SIG-M5 treated with dmso at 0.1 percent for 504 hours (cell line): ENCODE data around the gene SYS1.
A peak's percentile ranks its signal among the peaks of the same experiment; 100 is the strongest.

ENCODE experiments used
- DNase-seq: peaks from one replicate; lab custom pipeline; 2025; ENCODE audit not compliant: unreplicated experiment; lab: John Stamatoyannopoulos, UW

The SYS1 gene

GRCh38 chr20:45378191-45378590 is 15.2 kb downstream of the SYS1 start, which contains the start of gene TP53TG5:
Gene TP53TG5 (minus strand): TSS chr20:45378325. CDS start chr20:45378236, 89 bp downstream.
- DNase-seq: no peak

GRCh38 chr20:45387274-45387673 is 24.3 kb downstream of the SYS1 start:
- no peak for DNase-seq

- DNase-seq: no peak
Observed at GRCh38 chr20:45390931-45391330, 28.0 kb downstream of the SYS1 start.

DNA sequence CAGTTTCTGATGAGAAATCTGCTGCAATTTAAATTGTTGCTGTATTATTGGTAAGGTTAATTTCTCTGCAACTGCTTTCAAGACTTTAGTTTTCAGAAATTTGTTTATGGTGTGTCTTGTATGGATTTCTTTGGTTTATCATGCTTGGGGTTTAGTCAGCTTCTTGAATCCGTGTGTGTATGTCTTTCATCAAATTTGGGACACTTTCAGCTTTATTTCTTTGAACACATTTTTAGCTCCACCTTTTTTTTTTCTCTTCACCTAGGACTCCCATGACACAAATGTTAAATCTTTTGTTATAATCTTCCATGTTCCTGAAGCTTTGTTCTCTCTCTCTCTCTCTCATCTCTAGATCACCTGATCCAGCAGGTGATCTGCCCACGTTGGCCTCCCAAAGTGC is 28.6 kb downstream of the SYS1 start:
- no peak for DNase-seq

DNA sequence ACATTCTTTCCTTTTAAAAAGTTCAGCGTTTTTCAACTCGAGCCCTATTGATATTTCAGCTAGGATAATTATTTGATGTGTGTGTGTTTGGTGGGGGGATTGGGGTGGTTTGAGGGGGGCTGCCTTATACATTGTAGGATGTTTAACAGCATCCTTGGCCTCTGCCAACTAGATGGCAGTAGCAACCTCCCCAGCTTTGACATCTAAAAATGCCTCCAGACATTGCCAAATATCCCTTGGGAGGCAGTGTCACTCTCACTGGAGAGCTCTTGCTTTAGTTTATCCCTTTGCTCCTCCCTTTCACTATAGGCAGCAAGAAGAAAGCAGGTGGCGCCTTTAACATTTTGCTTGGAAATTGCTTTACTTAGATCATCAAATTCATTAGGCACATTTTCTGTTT is 29.8 kb downstream of the SYS1 start:
- peak; percentile 22 for DNase-seq

DNA sequence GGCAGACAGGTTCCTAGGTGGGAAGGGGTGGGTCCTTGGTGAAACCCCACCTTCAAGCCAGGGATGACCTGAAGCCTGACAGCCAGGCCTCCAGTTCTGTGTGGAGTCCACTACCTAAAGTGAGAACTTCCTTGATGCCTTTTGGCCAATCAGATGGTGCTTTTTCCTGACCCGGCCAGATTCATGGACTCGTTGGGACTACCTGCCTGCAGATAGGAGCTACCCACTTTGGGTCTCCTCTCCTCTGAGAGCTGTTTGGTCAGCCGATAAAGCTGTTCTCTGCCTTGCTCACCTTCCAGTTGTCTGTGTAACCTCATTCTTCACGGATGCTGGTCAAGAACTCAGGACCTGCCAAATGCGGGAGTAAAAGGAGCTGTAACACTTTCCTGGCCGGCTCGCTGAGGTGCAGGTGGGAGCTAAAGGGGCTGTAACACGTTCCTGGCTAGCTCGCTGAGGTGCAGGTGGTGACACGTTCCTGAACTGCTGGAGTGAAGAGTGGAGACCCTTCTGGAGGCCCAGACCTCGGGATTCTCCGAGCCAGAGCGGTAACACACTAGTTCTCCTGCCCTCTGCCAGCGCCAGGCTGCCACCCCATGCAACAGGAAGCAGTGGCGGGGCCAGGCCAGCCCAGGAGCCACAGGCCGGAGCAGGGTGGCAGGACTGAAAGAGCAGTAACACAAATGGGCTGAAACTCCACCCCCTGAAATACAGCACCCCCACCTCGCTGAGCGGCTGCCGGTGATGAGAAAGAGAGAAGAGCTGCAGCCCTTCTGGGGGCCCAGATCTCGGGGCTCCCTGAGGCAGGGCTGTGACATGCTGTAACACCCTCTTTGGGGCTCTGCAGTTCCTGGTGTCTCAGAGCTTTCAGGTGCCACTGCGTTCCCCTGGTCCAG is 31.5 kb downstream of the SYS1 start:
- DNase-seq: no peak

DNA sequence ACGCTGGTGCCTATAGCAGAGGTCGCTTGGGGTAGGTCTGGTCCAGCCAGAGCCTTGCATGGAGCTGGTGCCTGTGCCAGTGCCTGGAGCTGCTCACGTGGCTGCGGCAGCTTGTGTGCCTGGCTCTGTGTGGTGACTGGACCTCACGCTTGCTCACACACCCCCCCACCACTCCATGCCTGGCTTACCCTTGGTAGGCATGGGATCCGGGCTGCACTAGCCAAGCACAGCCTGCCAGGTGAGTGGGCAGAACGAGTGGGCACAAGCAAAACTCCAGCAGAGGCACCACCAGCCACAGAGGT is 32.1 kb downstream of the SYS1 start:
- no peak for DNase-seq

DNA sequence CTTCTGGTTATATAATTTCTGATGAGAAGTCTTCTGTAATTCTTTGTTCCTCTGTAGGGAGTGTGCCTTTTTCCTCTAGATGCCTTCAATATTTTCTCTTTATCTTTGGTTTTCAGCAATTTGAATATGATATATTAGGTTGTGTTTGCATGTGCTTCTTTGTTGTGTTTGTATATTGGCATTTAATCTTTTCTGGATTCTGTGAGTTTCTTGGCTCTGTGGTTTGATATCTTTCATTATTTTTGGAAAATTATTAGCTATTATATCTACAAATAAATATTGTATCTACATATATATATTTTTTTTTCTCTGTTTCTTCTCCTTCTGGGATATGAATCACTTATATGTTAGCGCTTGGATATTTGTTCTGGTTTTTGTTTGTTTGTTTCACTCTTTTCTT is 36.1 kb downstream of the SYS1 start:
- no peak for DNase-seq

- DNase-seq: no peak
Observed at GRCh38 chr20:45400346-45401031, 37.5 kb downstream of the SYS1 start.

DNA sequence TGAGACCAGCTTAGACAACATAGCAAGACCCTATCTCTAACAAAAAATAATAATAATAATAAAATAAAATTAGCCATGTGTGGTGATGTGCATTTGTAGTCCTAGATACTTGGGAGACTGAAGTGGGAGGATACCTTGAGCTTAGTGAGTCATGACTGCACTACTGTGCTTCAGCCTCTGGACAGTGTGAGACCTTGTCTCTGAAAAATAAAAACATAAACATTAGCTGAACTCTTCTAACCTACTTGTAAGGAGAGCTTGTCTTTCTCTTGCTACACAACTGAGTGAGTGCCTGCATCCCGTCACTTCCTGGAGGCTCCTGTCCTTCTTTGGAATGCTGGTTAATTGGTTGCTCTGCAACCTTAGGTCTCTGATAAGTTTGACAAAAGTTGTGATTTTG is 40.0 kb downstream of the SYS1 start:
- no peak for DNase-seq

DNA sequence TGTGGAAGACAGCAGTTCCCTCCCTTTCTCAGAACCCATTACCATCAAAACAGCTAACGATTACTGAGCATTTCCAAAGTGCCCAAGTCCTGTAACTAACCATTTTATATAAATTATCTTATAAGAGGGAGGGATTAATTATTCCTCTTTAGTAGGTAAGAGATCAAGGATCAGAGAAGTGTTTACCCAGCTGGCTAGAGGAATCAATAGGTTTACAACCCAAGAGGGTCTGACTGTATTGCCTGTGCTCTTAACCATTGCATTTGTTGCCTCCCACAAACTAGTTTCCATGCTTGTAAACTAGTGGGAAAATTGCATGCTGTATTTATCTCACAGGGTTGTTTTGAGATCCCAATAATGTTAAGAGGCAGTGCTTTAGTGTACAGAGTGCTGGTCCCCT is 41.5 kb downstream of the SYS1 start:
- DNase-seq: no peak

DNA sequence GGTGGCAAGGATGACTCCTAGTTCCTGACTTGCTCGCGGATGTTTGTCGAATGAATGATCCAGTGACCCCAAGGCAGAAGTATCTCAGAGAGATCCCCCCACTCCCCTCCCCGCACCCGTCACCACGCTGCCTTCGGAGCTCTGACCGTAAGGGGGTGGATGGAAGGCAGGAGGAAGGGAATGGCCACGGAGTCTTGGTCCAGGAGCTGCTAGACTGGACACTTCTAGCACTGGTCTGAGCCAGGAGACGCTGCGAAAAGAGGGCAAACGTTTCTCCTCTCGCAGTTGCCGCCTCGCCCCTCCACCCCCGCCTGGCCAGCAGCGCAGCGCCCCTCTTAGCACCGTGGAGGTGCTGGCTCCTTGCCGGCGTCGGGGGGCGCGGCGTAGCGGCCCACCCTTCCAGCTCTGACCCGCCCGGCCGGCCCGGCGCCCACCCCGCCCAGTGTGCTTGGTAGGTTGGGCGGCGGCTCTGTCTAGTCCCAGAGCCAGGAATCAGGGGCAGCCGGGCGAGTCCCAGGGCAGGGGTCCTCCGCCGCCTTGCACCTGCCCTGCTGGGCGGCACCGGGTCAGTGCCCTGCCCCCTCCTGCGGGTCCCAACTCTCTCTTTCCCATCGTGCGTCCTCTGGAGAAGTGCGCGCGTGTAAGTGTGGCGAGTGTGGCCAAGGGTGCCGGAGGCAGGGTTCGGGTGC is 42.8 kb downstream of the SYS1 start:
- no peak for DNase-seq

DNA sequence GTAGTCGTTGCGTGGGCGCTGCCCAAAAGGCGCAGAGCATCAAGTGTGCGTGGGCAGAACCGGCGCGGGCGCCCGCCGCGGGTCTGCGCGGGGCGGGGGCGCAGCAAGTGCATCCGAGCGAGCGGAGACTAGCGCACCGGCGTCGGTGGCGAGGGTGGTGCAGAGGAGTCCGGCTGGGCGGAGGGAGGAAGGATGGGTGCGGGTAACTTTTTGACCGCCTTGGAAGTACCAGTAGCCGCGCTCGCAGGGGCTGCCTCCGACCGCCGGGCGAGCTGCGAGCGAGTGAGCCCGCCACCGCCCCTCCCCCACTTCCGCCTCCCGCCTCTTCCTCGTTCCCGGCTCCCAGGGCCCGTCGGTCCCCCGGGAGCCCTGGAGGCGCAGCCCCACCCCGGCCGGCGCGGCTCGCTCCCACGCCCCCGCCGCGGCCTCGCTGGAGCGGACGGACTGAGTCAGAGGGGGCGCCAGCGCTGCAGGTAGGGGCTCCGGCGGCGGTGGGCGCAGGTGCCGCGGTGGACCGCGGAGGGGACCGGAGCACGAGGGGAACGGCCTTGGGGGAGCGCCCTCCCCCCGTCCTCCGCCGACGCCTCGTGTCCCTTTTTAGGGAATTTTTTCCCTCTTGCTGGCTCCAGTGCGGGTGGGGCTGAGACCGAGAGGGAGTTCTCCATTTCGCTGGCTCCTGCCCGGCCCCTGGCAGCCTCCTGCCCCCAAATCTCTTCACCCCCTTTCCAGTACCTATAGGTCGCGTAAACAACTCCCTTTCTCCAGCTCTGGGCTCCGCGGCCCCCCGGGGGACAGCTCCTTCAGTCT is 43.5 kb downstream of the SYS1 start:
- peak; percentile 27 for DNase-seq

DNA sequence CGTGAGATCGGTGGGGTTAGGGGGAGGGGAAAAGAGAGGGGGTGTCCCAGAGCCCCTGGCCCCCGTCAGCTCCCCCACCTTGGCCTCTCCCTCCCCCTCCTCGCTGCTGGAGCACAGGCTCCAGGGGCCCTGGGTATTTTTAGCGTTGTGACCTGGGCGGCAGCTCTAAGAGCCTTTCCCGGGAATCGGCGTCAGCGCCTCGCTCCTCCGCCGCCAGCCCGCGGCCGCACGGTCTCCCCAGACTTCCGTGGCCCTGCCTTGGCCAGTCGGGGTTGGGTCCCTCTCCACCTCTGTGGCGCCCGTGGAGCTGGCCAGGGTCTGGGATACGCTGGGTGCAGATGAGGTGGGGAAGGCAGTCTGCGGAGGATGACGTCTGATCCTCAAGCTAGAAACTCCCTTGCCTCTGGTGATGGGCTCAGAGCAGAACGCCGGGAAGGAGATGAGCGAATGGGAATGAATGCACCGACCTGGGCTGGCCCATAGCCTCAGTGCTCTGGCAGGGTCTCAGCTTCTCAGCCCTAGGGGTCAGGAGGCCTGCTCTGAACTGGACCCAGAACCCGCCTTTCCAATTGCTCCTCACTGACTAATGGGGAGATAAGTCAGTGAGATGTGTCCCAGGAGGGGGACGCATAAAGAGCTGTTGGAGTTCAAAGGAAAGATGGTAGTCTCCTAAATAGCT is 44.2 kb downstream of the SYS1 start:
- DNase-seq: no peak

DNA sequence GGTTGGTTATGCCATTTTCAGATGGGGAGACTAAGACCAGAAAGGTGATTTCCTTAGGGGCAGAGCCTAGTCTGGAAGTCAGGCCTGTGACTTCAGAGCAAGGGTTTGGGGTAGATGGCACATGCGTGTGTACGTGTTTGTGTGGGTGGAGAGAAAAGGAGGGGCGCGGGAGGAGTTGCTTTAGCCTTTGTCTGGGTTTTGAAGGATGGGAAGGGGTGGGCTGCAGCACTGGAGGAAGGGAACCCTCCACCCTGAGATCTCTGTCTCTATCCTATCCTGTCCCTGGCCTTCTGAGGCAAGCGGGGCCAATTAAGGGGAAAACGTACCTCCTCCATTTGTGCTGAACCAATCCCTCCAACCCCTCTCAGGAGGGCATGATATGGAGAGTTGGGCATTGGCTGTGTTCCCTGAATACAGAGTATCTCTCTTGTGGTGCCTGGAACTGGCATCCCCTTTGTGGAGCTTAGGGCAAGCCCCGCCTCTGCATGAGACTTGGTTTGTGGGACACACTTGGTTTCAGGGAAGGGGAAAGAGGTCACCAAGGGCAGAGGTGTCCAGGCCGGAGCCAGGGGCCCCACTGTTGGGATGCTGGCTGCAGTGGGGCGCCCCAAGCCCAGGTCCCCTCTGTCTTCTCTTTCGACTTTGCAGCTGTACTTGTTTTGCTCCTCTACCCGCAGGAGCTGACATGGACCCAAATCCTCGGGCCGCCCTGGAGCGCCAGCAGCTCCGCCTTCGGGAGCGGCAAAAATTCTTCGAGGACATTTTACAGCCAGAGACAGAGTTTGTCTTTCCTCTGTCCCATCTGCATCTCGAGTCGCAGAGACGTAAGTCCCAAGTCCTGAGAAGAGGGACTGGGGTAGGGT is 45.1 kb downstream of the SYS1 start, which contains the start of gene DBNDD2:
TSS of gene DBNDD2 (plus strand) at position 507 of the 863 bp plus-strand sequence. CDS start at position 686, 179 bp downstream.
- no peak for DNase-seq

DNA sequence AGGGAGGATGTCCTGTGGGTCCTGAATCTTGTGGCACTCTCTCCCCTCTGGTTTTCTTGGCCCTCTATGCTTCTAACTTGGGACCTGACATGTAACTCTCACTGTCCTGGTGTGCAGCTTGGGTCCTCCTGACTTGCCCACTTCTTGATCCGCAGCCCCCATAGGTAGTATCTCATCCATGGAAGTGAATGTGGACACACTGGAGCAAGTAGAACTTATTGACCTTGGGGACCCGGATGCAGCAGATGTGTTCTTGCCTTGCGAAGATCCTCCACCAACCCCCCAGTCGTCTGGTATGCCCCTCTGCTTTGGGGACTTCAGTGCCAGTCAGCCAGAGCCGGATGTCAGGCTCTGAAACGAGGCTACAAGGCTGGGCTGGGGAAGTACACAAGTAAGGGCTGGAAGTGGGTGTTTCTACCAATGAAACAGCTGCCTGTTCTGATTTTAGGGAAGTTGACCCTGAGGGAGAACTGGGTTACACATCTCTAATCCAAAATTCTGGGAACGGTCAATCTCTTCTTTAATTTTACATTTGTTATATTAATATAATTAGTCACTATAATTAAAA is 45.8 kb downstream of the SYS1 start:
- peak; percentile 43 for DNase-seq

DNA sequence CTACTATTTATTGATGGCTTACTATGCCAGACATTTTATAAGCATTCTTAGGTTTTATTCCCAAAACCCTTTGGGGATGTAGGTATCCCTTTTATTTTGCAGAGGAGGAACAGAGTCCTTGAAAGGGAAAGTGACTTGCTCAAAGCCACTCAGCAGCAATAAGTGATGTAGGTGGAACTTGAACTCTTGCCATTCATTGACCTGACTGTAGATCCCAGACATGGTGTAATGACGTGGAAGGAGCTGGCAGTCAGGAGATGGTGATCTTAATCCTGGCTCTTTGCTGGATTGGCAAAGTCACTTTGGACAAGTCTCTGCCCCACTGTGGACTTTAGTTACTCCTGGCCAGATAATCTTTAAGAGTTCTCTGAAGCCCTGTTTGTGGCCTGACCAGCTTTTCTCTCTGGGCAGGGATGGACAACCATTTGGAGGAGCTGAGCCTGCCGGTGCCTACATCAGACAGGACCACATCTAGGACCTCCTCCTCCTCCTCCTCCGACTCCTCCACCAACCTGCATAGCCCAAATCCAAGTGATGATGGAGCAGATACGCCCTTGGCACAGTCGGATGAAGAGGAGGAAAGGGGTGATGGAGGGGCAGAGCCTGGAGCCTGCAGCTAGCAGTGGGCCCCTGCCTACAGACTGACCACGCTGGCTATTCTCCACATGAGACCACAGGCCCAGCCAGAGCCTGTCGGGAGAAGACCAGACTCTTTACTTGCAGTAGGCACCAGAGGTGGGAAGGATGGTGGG is 46.7 kb downstream of the SYS1 start:
- DNase-seq: no peak

DNA sequence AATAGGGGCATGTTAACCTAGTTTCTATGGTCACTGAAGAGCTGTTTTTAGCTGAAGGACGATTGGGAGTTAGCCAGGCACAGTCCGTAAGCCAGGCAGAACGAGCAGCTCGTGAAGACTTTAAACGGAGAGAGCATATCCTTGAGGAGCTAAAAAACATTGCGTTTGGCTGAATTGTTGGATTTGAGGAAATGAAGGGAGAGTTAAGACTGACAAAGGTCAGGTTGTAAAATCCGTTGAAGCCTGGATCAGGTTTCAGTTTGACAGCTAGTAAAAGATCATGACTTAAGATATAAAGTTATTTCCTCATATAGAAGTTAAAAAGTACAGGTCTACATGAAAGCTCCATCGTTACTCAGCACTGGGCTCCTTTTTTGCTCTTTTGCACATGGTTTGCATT is 47.9 kb downstream of the SYS1 start:
- no peak for DNase-seq
